ENCODE measurements around the gene RHOBTB3.

Gene RHOBTB3

GRCh38 chr5:95731571-95732554 lies 727 bp downstream of the RHOBTB3 start:
- no peak for DNase-seq (ENCODE audit: low read depth in 2 of 2)

GRCh38 chr5:95733107-95733665 lies 2.0 kb downstream of the RHOBTB3 start:
- no peak for DNase-seq (ENCODE audit: low read depth in 2 of 2)

- DNase-seq (ENCODE audit: low read depth in 2 of 2), result no peak
These were observed 3.1 kb downstream of the RHOBTB3 start for GRCh38 chr5:95734187-95734586.

- DNase-seq (ENCODE audit: low read depth in 2 of 2), result no peak
These were observed 3.8 kb downstream of the RHOBTB3 start for GRCh38 chr5:95734906-95735305.

DNA sequence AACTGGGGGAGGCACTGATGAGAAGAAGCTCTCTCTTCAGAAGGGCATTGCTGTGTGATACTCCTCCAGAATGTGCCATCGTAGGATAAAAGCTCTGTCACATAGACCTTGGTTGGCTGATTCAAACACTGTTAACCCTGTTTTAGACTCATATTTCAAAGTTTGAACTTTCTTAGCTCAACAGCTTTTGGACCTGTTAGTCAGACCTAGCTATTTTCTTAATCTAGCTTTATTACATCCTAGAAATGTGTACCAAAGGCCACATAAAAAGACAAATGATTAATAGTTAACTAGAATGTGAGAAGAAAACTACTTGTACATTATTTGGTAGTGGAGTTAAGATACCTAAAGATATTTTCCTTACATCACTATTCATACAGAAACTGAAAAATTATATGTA lies 4.3 kb downstream of the RHOBTB3 start:
- DNase-seq (ENCODE audit: low read depth in 2 of 2), result no peak

DNA sequence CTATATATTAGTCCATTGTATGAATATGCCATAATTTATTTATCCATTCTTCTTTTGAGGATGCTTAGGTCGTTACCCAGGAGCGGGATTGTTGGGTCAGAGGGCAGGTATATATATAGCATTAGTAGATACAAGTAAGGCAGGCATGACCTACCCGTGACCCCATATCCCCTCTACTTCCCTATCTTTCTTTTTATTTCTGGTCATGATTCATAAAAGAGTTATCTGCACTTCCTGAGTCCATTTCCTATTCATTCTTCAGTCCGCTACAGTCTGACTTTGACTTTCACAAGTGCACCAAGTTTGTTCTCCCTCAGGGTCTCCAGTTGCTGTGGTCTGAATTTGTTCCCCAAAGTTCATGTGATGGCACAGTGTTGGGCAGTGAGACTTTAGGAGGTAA lies 6.9 kb downstream of the RHOBTB3 start:
- no peak for DNase-seq (ENCODE audit: low read depth in 2 of 2)

DNA sequence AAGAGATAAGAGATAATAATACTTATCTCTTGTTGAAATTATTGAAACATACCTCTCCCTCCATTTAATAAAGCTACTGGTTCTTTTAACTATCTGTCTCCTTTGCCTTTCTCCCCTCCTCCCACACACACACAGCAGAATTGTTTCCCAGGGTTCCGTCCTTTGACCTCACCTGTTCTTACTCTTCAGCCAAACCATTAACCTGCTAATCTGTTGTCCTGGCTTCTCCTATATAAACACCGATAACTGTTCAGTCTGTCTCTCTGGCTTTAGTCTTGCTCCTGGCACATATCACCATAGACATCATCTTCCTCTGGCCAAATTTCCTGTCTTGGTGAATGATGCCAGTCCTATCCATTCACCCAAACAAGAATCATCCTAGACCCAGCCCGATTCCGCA lies 7.7 kb downstream of the RHOBTB3 start:
- no peak for DNase-seq (ENCODE audit: low read depth in 2 of 2)

DNA sequence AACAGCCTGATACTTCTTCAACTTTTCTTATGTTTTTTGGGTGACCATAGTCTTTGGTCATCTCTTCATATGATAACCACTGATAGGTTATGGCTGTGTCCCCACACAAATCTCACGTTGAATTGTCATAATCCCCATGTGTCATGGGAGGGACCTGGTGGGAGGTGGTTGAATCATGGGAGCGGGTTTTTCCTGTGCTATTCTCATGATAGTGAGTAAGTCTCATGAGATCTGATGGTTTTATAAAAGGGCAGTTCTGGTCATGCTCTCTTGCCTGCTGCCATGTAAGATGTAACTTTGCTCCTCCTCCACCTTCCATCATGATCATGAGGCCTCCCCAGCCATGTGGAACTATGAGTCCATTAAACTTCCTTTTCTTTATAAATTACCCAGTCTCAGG lies 8.7 kb downstream of the RHOBTB3 start:
- DNase-seq (ENCODE audit: low read depth in 2 of 2), result no peak

DNA sequence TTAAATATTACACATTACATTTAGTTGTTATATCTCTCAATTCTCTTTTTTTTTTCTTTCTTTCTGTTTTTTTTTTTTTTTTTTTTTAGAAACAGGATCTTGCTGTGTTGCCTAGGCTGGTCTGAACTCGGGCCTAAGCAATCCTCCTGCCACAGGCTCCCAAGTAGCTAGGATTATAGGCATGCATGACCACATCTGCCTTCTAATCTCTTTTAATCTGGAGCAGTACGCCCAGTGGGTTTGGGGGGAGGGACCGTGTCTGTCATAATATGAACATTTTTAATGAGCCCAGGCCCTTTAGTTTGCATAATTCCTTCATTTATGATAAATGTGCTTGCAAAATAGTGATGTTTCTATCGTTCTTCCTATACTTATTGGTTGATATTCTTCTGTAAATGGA lies 10.3 kb downstream of the RHOBTB3 start:
- no peak for DNase-seq (ENCODE audit: low read depth in 2 of 2)

GRCh38 chr5:95743232-95743631 lies 12.1 kb downstream of the RHOBTB3 start:
- DNase-seq (ENCODE audit: low read depth in 2 of 2), result no peak

GRCh38 chr5:95743877-95744276 lies 12.7 kb downstream of the RHOBTB3 start:
- DNase-seq (ENCODE audit: low read depth in 2 of 2), result no peak

GRCh38 chr5:95746194-95746593 lies 15.1 kb downstream of the RHOBTB3 start:
- DNase-seq (ENCODE audit: low read depth in 2 of 2), result no peak

DNA sequence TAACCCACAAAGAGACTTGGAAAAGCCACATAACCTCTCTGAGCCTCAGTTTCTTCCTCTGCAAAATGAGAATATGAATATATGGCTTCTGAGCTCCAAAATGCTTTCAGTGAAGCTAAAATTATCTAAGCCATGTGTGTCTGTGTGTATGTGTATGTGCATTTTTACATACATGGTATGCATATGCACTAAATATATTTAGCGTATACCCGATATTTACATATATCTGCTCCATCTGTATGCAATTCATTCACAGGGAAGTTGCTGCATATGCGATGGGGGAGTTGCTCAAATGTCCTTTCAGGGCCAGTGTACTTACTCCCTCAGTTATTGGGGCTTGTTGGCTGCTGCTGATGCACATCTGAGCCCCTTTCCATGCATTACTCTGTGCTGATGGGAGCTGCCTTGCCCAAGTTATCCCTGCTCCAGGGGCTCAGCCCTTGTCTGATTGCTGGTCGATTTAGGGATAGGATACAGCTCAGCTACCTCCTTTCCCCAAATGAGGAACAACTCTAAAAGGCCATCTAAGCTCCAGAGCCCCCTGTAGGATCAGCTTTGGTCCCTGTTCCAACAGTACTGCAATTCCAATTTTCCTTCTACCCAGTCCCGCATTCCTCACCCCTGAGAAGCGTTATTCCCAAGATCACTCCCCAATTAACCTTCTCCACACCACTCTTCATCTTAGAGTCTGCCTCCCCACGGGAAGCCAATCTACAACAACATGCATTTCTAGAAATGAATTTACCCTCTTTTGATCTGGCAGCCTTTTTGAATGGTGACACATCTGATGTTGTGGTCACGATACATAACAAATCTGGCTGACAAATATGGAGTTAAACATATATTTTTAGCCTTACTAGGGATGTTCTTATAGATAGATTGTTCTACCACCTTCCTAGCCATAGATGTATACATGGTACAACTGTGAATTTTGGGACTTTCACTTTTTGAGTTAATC lies 15.9 kb downstream of the RHOBTB3 start:
- DNase-seq (ENCODE audit: low read depth in 2 of 2), result no peak

- DNase-seq (ENCODE audit: low read depth in 2 of 2), result no peak
These were observed 17.0 kb downstream of the RHOBTB3 start for GRCh38 chr5:95748133-95748532.

GRCh38 chr5:95754545-95754944 lies 23.4 kb downstream of the RHOBTB3 start:
- no peak for DNase-seq (ENCODE audit: low read depth in 2 of 2)

GRCh38 chr5:95759005-95759404 lies 27.9 kb downstream of the RHOBTB3 start:
- DNase-seq (ENCODE audit: low read depth in 2 of 2), result no peak

DNA sequence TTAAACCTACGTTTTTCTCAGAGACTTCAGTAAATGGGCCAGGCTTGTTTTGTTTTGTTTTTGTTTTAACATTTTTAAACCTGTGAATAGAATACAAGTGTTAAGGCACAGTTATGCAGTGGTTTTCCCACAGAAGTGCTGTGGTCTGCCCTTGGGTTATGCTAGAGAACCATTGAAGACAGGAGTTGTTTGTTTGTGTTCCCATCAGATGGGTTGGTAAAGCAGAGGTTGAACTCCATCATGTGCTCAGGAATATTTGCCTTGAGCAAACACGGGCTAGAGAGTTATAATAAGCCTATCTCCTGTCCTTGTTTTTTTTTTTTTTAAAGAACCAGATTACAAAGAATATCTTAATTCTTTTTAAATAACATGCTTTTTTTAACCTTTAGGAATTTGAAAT lies 28.5 kb downstream of the RHOBTB3 start:
- DNase-seq (ENCODE audit: low read depth in 2 of 2), result no peak

DNA sequence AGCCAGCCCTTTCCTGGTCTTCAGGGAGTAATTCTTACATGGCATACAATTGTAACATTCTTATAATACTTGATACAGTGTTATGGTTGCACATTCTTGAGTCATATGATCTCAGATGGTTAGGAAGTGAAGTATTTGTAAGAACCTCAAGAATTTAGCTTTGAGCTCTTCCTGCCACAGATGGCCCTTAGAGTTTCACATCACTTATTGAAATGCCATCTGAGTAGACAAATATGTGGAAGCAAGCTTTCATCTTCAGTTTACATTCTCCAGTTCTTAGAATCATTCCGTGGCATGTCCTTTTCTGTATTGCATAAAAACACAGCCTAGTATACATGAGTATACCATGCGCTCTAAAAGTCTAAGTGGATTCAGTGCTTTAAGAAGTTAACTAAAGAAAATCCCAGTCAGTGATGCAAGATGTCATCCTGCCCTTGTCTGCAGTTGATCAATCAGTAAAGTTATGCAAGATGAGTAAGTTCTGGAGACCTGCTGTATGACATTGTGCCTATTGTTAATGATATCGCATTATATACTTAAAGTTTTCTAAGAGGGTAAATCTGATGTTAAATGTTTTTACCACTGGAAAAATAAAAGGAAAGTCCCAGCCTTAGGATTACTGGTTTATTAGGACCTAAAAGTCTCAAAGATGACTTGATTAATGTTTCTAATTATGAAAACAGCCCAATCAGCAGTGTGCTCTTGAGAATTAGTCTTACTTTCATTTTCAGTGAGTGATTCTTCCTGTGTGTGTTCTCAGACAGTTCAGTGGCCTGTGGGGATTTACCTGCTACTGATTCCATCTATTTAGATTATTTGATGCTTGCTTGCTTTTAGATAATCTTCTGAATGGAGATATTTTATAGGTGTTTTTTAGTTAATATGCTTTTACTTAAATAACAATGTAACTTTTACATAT lies 29.4 kb downstream of the RHOBTB3 start:
- no peak for DNase-seq (ENCODE audit: low read depth in 2 of 2)

DNA sequence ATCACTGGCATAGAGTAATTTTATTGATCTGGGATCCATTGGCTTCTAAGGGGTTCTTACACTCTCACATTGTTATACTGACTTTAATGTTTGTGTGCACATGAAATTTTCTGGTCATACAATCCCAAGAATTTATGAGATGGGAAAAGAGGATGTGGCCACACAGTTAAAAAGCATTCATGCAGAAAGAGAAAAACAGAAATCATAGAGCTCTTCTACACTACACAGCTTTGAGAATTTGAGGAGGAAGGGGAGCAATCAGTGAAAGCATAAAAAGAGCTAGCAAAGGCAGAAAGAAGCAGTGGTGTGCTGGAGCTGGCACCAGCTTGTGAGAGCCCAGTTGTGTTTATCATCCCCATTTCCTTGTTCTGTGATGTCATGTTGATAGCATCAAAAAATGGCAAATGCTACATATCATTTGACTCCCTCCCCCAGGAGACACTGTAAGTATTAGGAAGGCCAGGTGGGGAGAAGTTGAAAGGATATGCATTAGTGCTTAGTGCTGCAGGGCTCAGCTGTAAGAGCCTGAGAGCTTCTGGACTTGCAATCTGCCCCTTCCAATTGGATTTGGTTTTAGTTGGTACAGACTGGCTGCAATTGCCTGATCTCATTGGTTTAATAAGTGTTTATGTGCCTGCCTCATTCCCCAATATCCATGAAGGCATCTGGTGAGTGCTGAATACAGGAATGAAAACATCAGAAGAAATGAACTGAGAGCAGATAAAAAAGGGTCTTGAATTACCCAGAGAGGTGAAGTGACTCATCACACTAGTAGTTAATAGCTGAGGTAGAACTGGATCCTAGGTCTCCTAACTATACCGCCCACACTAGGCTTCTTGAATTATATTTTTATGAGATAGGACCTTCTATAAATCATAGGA lies 30.9 kb downstream of the RHOBTB3 start:
- no peak for DNase-seq (ENCODE audit: low read depth in 2 of 2)

- no peak for DNase-seq (ENCODE audit: low read depth in 2 of 2)
These were observed 31.5 kb downstream of the RHOBTB3 start for GRCh38 chr5:95762652-95763041.

Measured in stimulated activated CD4-positive, alpha-beta T cell treated with anti-CD3 and anti-CD28 coated beads, Interleukin-12 subunit alpha, Interleukin-12 subunit beta, amount 100 ng/mL, for 24 hours (primary cell).